Ovary (tissue), 9 donors: Measurements from ENCODE around the gene TNFSF13. TPM values are rescaled to one million over a fixed set of nuclear protein-coding genes. Genes with fewer than 3 reads are reported as not detected.

ENCODE experiments used
- DNase-seq, 5 donors: peaks; one replicate each; pipeline ENCODE4 v3.0.0-alpha.2; 2019 to 2020
- H3K27ac ChIP-seq, 2 donors: fragments of 200-600 bp; one replicate each; pipeline versions ENCODE4 v1.5.1 to v1.8.0; 2019 to 2022
- H3K27me3 ChIP-seq: fragments of 200-600 bp; one replicate; pipeline ENCODE4 v1.8.0; 2022
- H3K36me3 ChIP-seq: fragments of 200-600 bp; sonication (generic); one replicate; pipeline ENCODE4 v1.5.1; 2019
- H3K4me1 ChIP-seq: one replicate; pipeline ENCODE4 v1.8.1; 2013; ENCODE audit warnings: mild to moderate bottlenecking, moderate library complexity; ENCODE audit not compliant: insufficient read depth
- H3K4me3 ChIP-seq: fragments of 200-600 bp; sonication (generic); one replicate; pipeline ENCODE4 v1.5.1; 2017
- H3K9me3 ChIP-seq, 2 donors: fragments of 200-600 bp in 1 of 2; sonication (generic) in 1 of 2; one replicate each; pipeline versions ENCODE4 v1.5.1 to v1.8.1; 2013 to 2019; ENCODE audit warnings: mild to moderate bottlenecking in 1 of 2, moderate library complexity in 1 of 2
- CTCF ChIP-seq, 3 donors: fragments of 450-650 bp in 2 of 3; fragments of 200-600 bp in 1 of 3; IDR thresholded peaks; one replicate each; pipeline versions ENCODE4 v1.5.1 to v1.8.0; 2016 to 2022; ENCODE audit warnings: antibody characterized with exemption in 3 of 3, mild to moderate bottlenecking in 1 of 3
- EP300 ChIP-seq: sonication (generic); formaldehyde crosslinking; IDR thresholded peaks from one replicate; pipeline ENCODE4 v1.6.1; 2017; ENCODE audit warnings: antibody characterized with exemption
- POLR2A ChIP-seq: fragments of 450-650 bp; IDR thresholded peaks from one replicate; pipeline ENCODE4 v1.6.1; 2017; ENCODE audit warnings: antibody characterized with exemption, mild to moderate bottlenecking, moderate library complexity
- WGBS, 3 donors: extraction: QIAGEN DNeasy Blood & Tissue Kit in 1 of 3; methylation state at CpG; one replicate each; pipeline versions ENCODE4 v1.1.5 to v1.1.7; 2013 to 2017; 5-methylcytosine and 5-hydroxymethylcytosine counted together
- intact Hi-C, 4 donors: fragments of 100-400 bp; cut with DNase I; formaldehyde crosslinking; loops; one replicate each; pipeline versions ENCODE4 v1.11.0 to v1.15.1; 2022 to 2023
- polyA plus RNA-seq, 2 donors: library from polyadenylated mRNA; stranded (reverse); fragments of 200-250 nt in 1 of 2; fragments of 350-450 nt in 1 of 2; fragmentation: Illumina TruSeq in 1 of 2; extraction: RNeasy Lipid Tissue Mini Kit (QIAGEN cat#74804) in 1 of 2; gene quantifications; one replicate each; pipeline ENCODE4 v1.2.3, GENCODE V29; 2013 to 2014
- total RNA-seq, 7 donors: library from RNA; depleted of rRNA in 2 of 7; stranded (reverse); fragments of >200 nt in 2 of 7; fragmentation: NEBNext Ultra II Directional in 3 of 7; extraction: Animal tissue kit (Norgen Biotek cat#: 25700) in 3 of 7; gene quantifications; one replicate each; pipeline versions ENCODE4 v1.1.0 to v1.2.4, GENCODE V29; 2016 to 2023
- donor health status: DM: no; HTN: no; CAD: no; lungs with moderate emphysema.
- donor health status: DM: no; HTN: no; CAD: no.
- donor health status: Bipolar disorder and iron deficiency.
- donor health status: DM: yes; HTN: yes; CAD: no.
- donor health status: DM: no; HTN: no; CAD: no.
- donor health status: DM: yes; HTN: yes; CAD: no.

The TNFSF13 gene
- total and polyA plus RNA-seq, 9 donors = 10.4 to 38.8 (median 21.7) TPM

- WGBS, 3 donors = 78 to 79% (median 78%) methylated on average over 5 of the region's 5 CpGs
- no peak for DNase-seq
Measured at GRCh38 chr17:7569571-7569970, 11.0 kb downstream of the TNFSF13 start.

GRCh38 chr17:7570351-7570750, 11.8 kb downstream of the TNFSF13 start:
- Histone ChIP-seq H3K27me3 (no peaks in the 10 kb centered on the region), H3K9me3 (no peaks in the 10 kb centered on the region), H3K4me3 (no peak overlapping the region), H3K27ac (no peak overlapping the region), H3K4me1 (peaks cover 3% of the 10 kb centered on the region), H3K36me3 (no peaks in the 10 kb centered on the region)
- TF ChIP-seq CTCF (IDR thresholded peaks at IDR 0.05) (no peak), POLR2A (no peak), EP300 (no peak)
- 91 to 94% (median 92%) methylated on average over 10 of the region's 10 CpGs for WGBS, 3 donors
- DNase-seq = no peak
- intact Hi-C loops = loop anchor here in 1 of 4 donors (5.0 kb wide), 2 partner anchors 117 to 263 kb away; partner anchors contain the start of genes EIF5A, TP53 and WRAP53

More at GRCh38 chr17:7569571-7569970, 11.0 kb downstream of the TNFSF13 start:
- TF ChIP-seq POLR2A (no peak), EP300 (no peak), CTCF (IDR thresholded peaks at IDR 0.05) (no peak)
- no peak overlapping the region for H3K27ac ChIP-seq
- no peaks in the 10 kb centered on the region for H3K36me3 ChIP-seq
- peaks cover 1% of the 10 kb centered on the region for H3K4me1 ChIP-seq
- intact Hi-C loops = loop anchor here in 1 of 4 donors (10.0 kb wide), 1 partner anchor 215 kb away; the partner anchor contains the start of genes KCTD11 and TMEM95
- H3K27me3 ChIP-seq = no peaks in the 10 kb centered on the region
- no peak overlapping the region for H3K4me3 ChIP-seq
- no peaks in the 10 kb centered on the region for H3K9me3 ChIP-seq

GRCh38 chr17:7572338-7572587, 13.7 kb downstream of the TNFSF13 start:
- H3K27me3 ChIP-seq = no peaks in the 10 kb centered on the region
- TF ChIP-seq EP300 = no peak
- no peak for TF ChIP-seq POLR2A
- TF ChIP-seq CTCF (IDR thresholded peaks at IDR 0.05) = no peak
- DNase-seq = no peak
- 0 to 1% (median 0%) methylated on average over 11 of the region's 11 CpGs for WGBS, 3 donors
- H3K9me3 ChIP-seq = no peaks in the 10 kb centered on the region
- intact Hi-C loops = loop anchor here in 1 of 4 donors (5.0 kb wide), 2 partner anchors 115 to 265 kb away; partner anchors contain the start of genes EIF5A, TP53 and WRAP53
- peak overlapping the region; percentile 37 for H3K4me3 ChIP-seq
- H3K36me3 ChIP-seq = no peaks in the 10 kb centered on the region
- H3K27ac ChIP-seq = peak overlapping the region; percentile 44 to 94
- H3K4me1 ChIP-seq = peaks cover 3% of the 10 kb centered on the region

- Histone ChIP-seq H3K36me3 (no peaks in the 10 kb centered on the region), H3K4me1 (peaks cover 3% of the 10 kb centered on the region), H3K4me3 (peak overlapping the region; percentile 100), H3K9me3 (no peaks in the 10 kb centered on the region), H3K27me3 (no peaks in the 10 kb centered on the region), H3K27ac (peak overlapping the region; percentile 94 to 97)
- peak; percentile 99 to 100 (median 100) for DNase-seq
- 0 to 1% (median 1%) methylated on average over 58 to 73 of the region's 73 CpGs for WGBS, 3 donors
- intact Hi-C loops = loop anchor here in 1 of 4 donors (5.0 kb wide), 2 partner anchors 115 to 265 kb away; partner anchors contain the start of genes EIF5A, TP53 and WRAP53
- TF ChIP-seq POLR2A (peak; percentile 96), EP300 (peak; percentile 74), CTCF (IDR thresholded peaks at IDR 0.05) (peak in 1 of 3 donors; percentile 37)
Measured at GRCh38 chr17:7572588-7573323, 14.2 kb downstream of the TNFSF13 start.
